GM18502 (cell line): ENCODE results near the gene NKAP.
A peak's percentile ranks its signal among the peaks of the same experiment; 100 is the strongest.
"Not testable (repeated sequence)": the region's sequence is repeated elsewhere in the genome, so short reads cannot be mapped to it uniquely, and the experiment has no call there.

Source experiments
- ATAC-seq: cut with Tn5 transposase; IDR thresholded peaks from one replicate; pipeline ENCODE4 v1.9.1; 2021; ENCODE audit warnings: mild to moderate bottlenecking; ENCODE audit not compliant: unreplicated experiment, poor library complexity

Gene NKAP

GRCh38 chrX:119943185-119943988, at the start of gene NKAP:
Gene NKAP (minus strand): TSS chrX:119943751. CDS start chrX:119943605, 146 bp downstream.
- ATAC-seq = peak; percentile 78

- ATAC-seq = peak; percentile 54
Observed at GRCh38 chrX:119991005-119991787, 47.6 kb upstream of the NKAP start.

GRCh38 chrX:119990556-119991004, 47.0 kb upstream of the NKAP start:
- ATAC-seq = peak; percentile 10

GRCh38 chrX:119989905-119990555, 46.5 kb upstream of the NKAP start:
- ATAC-seq = no peak

GRCh38 chrX:119986203-119986602, 42.7 kb upstream of the NKAP start:
- no peak for ATAC-seq

GRCh38 chrX:119984652-119985051, 41.1 kb upstream of the NKAP start:
- ATAC-seq = no peak

GRCh38 chrX:119983494-119983893, 39.9 kb upstream of the NKAP start:
- ATAC-seq = no peak

GRCh38 chrX:119982145-119982544, 38.6 kb upstream of the NKAP start:
- ATAC-seq = no peak

- no peak for ATAC-seq
Observed at GRCh38 chrX:119981286-119982070, 37.9 kb upstream of the NKAP start.

- ATAC-seq = not testable (repeated sequence)
Observed at GRCh38 chrX:119977172-119977571, 33.6 kb upstream of the NKAP start.

- ATAC-seq = no peak
Observed at GRCh38 chrX:119971184-119971583, 27.6 kb upstream of the NKAP start.

- ATAC-seq = no peak
Observed at GRCh38 chrX:119970574-119970973, 27.0 kb upstream of the NKAP start.

GRCh38 chrX:119966837-119967236, 23.3 kb upstream of the NKAP start:
- not testable (repeated sequence) for ATAC-seq

- no peak for ATAC-seq
Observed at GRCh38 chrX:119960625-119961024, 17.1 kb upstream of the NKAP start.

- ATAC-seq = not testable (repeated sequence)
Observed at GRCh38 chrX:119955807-119956570, 12.4 kb upstream of the NKAP start.

GRCh38 chrX:119954374-119954773, 10.8 kb upstream of the NKAP start:
- ATAC-seq = no peak

- no peak for ATAC-seq
Observed at GRCh38 chrX:119948381-119948780, 4.8 kb upstream of the NKAP start.

GRCh38 chrX:119945481-119945880, 1.9 kb upstream of the NKAP start:
- no peak for ATAC-seq

GRCh38 chrX:119942831-119943184, 743 bp downstream of the NKAP start:
- ATAC-seq = peak; percentile 25
